Right kidney (tissue), 1 donor: Measurements from ENCODE around the gene RSPO3.
"Not testable (repeated sequence)": the region's sequence is repeated elsewhere in the genome, so short reads cannot be mapped to it uniquely, and the experiment has no call there.

Experiments
- DNase-seq: peaks from one replicate; pipeline ENCODE4 v3.0.0-alpha.2; 2016

Gene RSPO3

DNA sequence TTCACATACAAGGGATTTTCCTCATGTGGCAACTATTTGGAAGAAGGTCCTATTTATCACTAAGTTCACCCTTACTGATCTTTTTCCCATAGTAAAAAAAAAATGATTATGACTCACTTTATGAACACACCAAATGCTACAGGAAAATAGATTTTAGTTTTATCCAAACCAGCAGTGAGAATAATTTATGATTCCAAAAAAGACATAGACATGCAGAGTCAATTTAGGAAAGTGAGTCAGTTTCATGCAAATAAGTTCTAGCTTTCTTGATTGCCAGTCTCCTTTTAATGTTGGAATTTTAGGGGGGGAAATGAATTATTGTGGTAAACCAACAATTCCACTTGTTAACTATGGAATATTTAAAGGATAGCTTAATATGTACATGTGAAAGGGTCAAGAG lies 84.2 kb downstream of the RSPO3 start:
- no peak for DNase-seq

GRCh38 chr6:127204281-127204680 lies 85.8 kb downstream of the RSPO3 start:
- DNase-seq, result no peak

- no peak for DNase-seq
Observed at GRCh38 chr6:127205036-127205435, 86.6 kb downstream of the RSPO3 start.

DNA sequence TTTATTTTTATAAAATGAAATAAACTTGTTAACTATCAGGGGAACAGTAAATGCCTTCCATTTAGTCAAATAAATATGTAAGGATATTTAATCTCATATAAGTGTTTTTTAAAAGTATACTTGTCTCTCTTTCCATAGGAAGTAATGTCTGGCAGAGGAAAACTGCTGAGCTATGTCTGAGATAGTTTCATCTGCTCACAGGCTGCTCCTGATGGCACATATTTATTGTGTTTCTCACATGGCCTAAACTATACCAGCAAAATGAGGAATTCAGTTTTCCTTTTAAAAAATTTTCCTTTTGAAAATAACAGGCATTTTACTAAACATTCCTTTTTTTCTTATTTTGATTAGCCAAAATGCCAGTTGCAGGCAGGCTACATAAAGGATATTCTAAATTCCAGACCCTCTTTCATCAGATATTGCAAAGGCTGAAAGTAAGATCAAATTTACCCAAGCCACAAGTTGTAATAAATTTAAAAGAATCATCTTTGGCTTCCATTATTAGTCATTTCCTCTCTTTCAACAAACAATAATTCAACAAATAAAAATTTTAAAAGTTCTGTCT lies 88.1 kb downstream of the RSPO3 start:
- no peak for DNase-seq

DNA sequence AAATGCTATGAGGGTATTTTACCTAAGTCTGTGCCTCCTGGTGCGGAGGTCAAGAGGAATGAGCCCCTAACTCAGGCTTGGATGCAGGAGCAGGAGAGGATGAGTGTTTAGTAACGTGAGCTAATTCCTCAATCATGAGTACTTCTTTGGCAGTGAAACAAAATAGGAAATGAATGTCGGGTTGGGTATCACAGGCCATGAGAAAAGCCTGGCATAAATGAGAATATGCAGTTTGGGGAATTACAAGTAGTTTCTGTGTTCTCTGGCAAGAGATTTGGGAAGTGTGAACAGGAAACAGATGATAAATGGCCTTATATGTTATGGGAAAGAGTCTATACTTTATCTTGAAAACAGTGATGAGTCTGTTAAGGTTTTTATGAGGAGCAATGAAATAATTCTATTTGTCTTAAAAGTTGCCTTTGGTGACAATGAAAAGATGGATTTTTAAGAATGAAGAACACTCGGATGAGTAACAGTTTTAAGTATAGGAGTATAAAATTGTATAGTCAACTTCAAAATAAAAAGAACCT lies 89.2 kb downstream of the RSPO3 start:
- DNase-seq, result no peak

DNA sequence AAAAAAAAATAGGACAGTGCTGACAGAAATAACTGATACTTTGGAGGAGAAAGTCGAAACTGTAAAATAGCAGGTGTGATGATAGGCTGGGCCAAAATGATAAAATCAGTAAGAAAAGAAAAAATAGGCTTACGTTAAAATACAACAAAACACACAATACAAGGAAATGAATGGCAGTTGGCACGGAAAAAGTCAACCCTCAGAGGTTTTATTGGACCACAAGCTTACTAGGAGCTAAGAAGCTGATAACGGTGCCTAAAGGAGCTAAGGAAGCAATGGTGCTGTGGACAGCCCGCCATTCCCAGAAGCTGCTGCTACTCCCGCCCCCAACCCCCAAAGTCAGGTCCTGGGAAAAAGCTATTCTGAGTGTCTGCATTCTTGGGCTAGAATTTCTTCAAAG lies 92.3 kb downstream of the RSPO3 start:
- DNase-seq, result no peak

GRCh38 chr6:127212376-127212775 lies 93.9 kb downstream of the RSPO3 start:
- DNase-seq, result no peak

GRCh38 chr6:127214032-127214431 lies 95.6 kb downstream of the RSPO3 start:
- not testable (repeated sequence) for DNase-seq

DNA sequence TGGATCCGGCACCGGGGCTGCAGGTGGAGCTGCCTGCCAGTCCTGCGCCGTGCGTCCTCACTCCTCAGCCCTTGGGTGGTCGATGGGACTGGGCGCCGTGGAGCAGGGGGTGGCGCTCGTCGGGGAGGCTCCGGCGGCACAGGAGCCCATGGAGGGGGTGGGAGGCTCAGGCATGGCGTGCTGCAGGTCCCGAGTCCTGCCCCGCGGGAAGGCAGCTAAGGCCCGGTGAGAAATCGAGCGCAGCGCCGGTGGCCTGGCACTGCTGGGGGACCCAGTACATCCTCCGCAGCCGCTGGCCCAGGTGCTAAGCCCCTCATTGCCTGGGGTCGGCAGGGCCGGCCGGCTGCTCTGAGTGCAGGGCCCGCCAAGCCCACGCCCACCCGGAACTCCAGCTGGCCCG lies 96.1 kb downstream of the RSPO3 start:
- DNase-seq, result not testable (repeated sequence)

DNA sequence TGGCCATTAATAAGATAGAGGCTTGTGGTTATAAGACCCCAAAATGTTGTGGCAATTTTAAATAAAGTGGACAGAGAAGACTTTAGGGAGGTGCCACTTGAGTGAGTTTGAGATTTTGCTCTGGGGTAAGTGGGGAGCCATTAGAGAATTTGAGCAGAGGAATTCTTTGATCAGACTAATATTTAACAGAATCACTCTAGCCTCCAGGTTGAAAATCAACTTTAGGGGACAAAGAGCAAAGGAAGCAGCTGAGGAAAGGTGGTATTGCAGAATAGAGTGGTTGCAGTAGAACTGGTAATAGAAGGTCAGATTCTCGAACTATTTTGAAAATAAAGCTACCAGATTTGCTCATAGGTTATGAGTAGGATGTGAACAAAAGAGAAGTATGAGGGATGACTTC lies 97.5 kb downstream of the RSPO3 start:
- DNase-seq, result no peak

DNA sequence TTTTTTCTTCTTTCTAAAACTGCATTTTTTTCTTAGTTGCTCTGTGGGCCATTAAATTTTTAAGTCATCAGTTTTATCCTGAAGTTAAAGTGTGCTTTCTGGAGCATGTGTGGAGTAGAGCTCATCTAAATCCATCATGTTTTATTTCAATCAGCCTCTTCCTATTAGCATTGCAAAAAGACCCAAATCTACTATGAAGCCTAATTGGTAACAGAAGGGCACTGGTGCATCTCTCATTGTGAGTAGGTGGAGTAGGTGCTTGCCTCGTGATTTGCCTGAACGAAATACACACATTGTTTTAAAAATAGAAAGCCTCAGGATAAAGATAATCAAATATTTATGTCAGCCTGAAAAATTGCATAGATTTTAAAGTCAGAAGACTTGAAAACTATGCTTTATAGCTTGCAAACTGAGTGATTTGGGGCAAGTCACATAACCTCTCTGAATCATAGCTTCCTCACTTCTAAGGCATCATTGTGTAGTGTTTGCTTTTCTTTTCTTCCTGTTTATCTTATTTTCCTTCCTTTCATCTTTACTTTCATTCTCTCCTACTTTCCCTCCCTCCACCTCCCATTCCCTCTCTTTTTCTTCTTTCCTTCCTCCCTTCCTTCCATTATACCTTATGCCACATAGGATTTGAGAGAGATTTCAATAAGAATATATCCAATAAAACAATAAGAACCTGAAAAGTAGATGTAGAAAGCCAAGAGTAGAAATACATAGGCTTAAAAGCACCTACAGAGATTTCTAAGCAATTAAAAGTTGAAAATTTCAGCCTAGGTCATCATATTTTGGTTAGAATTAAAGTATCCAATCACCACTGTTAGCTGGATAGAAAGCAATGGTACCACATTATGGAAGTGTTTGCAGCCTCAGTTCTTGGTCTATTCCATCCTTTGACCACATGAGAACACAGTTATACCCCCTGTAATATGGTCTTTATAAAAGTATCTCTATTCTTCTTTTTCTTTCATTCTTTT lies 98.6 kb downstream of the RSPO3 start:
- DNase-seq, result no peak

DNA sequence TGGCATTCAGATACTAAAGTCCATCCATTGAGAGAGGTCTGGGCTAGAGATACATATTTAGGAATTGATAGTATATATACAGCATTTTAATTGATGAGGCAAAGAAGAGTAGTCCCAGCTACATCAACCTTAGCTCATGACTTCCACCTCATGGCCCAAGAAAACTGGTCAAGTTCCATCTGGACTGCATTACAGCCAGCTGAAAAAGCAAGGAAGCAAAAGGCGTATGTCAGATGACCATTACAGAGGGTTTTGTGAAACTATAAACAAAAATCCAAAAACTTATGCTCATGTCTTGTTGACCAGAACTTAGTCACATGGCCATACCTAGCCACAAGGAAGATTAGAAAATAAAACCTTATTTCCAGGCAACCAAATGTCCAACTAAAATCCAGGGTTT lies 101.4 kb downstream of the RSPO3 start:
- DNase-seq, result no peak

DNA sequence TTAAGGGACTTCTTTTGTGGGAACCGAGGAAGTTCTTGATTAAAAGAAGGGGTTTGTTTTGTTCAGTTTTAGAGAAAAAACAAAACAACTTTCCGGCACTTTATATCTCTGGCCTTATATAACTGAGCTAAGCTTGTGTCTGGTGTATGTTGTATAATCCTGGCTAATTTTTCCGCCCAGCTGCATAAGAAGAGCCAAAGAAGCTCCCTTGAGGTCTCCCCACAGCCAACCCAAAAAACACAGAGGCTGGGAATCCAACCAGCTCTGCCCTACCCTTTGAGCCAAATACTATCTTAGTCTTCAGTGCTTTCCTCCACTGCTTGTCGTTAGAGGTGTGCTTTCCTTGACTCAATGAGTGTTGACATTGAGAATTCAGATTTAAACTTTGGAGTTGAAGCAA lies 102.7 kb downstream of the RSPO3 start:
- DNase-seq, result no peak

GRCh38 chr6:127222418-127222817 lies 103.9 kb downstream of the RSPO3 start:
- DNase-seq, result no peak

GRCh38 chr6:127225497-127225896 lies 107.0 kb downstream of the RSPO3 start:
- no peak for DNase-seq

GRCh38 chr6:127233819-127234218 lies 115.3 kb downstream of the RSPO3 start:
- DNase-seq, result not testable (repeated sequence)

DNA sequence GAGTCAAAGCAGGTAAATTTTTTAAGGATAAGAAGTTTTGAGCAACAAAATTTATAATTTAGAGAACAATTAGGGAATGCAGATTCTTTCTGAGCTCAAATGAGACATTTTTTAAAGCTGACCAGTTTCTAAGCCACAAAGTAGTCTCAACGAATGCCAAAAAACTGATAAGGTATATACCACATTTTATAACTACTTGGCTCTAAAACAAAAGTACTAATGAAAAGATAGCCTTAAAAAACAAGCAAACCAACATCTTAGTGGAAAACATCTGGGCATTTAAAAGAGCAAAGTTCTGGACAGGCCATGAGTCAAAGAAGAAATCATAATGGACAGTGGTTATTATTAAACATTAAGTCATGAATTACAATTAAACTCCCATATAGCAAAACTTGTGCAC lies 125.0 kb downstream of the RSPO3 start:
- no peak for DNase-seq
